ENCODE data around the gene SLC4A3. TPM values are rescaled to one million over a fixed set of nuclear protein-coding genes. Genes with fewer than 3 reads are reported as not detected.

SLC4A3 gene
- total and polyA plus RNA-seq, 2 of the 13 experiments (the other 11 are each of a cell fraction or from before 2014, with no cell fraction given) = 0.18 to 0.95 TPM

DNA sequence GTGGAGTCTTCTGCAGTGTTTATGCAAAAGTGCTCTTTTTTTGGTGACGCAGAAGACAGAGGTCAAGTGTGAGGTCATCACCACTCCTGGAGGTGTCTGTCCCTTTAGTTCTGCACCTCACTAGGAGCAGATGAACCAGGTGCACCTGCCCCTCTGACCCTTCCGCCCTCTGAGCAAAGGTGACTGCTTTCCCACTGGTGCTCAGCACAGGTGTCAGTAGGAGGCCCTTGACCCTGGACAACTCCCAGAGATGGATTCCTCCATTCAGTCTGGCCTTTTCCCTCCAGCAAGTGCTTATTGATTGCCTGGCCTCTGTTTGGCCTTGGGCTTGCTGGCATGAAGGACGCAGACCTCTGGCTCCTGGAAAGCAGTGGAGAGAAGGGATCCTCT is 8.7 kb upstream of the SLC4A3 start (continued):
- TF ChIP-seq, protein P1, sequence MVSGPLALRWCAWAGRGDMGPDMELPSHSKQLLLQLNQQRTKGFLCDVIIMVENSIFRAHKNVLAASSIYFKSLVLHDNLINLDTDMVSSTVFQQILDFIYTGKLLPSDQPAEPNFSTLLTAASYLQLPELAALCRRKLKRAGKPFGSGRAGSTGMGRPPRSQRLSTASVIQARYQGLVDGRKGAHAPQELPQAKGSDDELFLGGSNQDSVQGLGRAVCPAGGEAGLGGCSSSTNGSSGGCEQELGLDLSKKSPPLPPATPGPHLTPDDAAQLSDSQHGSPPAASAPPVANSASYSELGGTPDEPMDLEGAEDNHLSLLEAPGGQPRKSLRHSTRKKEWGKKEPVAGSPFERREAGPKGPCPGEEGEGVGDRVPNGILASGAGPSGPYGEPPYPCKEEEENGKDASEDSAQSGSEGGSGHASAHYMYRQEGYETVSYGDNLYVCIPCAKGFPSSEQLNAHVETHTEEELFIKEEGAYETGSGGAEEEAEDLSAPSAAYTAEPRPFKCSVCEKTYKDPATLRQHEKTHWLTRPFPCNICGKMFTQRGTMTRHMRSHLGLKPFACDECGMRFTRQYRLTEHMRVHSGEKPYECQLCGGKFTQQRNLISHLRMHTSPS (CRISPR knock-in tag; IDR thresholded peaks at IDR 0.05; ENCODE audit: low read depth) = no peak
- TF ChIP-seq RFXAP (CRISPR knock-in tag; IDR thresholded peaks at IDR 0.05; ENCODE audit: borderline replicate concordance) (no peak), SP2 (CRISPR knock-in tag; IDR thresholded peaks at IDR 0.05) (no peak), GTF2F1 (IDR thresholded peaks at IDR 0.05; ENCODE audit: low read length) (no peak), GATAD2A (CRISPR knock-in tag; IDR thresholded peaks at IDR 0.05) (peak; percentile 71), ZMYM4 (CRISPR knock-in tag; IDR thresholded peaks at IDR 0.05) (no peak), MEF2D (CRISPR knock-in tag; IDR thresholded peaks at IDR 0.05) (no peak), ZNF431 (CRISPR knock-in tag; IDR thresholded peaks at IDR 0.05; ENCODE audit: borderline replicate concordance, low read depth) (0 out of 2 replicates have a peak, but pooled peaks have one; percentile 29), KAT7 (CRISPR knock-in tag; IDR thresholded peaks at IDR 0.05; ENCODE audit: borderline replicate concordance) (no peak), ZNF30 (CRISPR knock-in tag; IDR thresholded peaks at IDR 0.05) (no peak), FOXJ3 (CRISPR knock-in tag; IDR thresholded peaks at IDR 0.05; ENCODE audit: borderline replicate concordance) (no peak), ZBTB38 (CRISPR knock-in tag; IDR thresholded peaks at IDR 0.05) (no peak), ZNF143 (CRISPR knock-in tag; IDR thresholded peaks at IDR 0.05) (no peak), NR2F1 (CRISPR knock-in tag; IDR thresholded peaks at IDR 0.05) (peak; percentile 77 to 85), ATM (IDR thresholded peaks at IDR 0.05; ENCODE audit: borderline replicate concordance) (no peak), TCF12 (IDR thresholded peaks at IDR 0.05) (no peak), TCF12 (CRISPR knock-in tag; IDR thresholded peaks at IDR 0.05) (no peak)
- TF ChIP-seq, protein P2, sequence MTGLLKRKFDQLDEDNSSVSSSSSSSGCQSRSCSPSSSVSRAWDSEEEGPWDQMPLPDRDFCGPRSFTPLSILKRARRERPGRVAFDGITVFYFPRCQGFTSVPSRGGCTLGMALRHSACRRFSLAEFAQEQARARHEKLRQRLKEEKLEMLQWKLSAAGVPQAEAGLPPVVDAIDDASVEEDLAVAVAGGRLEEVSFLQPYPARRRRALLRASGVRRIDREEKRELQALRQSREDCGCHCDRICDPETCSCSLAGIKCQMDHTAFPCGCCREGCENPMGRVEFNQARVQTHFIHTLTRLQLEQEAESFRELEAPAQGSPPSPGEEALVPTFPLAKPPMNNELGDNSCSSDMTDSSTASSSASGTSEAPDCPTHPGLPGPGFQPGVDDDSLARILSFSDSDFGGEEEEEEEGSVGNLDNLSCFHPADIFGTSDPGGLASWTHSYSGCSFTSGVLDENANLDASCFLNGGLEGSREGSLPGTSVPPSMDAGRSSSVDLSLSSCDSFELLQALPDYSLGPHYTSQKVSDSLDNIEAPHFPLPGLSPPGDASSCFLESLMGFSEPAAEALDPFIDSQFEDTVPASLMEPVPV (CRISPR knock-in tag; IDR thresholded peaks at IDR 0.05) = no peak
- TF ChIP-seq, protein P3, sequence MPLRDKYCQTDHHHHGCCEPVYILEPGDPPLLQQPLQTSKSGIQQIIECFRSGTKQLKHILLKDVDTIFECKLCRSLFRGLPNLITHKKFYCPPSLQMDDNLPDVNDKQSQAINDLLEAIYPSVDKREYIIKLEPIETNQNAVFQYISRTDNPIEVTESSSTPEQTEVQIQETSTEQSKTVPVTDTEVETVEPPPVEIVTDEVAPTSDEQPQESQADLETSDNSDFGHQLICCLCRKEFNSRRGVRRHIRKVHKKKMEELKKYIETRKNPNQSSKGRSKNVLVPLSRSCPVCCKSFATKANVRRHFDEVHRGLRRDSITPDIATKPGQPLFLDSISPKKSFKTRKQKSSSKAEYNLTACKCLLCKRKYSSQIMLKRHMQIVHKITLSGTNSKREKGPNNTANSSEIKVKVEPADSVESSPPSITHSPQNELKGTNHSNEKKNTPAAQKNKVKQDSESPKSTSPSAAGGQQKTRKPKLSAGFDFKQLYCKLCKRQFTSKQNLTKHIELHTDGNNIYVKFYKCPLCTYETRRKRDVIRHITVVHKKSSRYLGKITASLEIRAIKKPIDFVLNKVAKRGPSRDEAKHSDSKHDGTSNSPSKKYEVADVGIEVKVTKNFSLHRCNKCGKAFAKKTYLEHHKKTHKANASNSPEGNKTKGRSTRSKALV (CRISPR knock-in tag; IDR thresholded peaks at IDR 0.05) = no peak
- TF ChIP-seq, protein P4, sequence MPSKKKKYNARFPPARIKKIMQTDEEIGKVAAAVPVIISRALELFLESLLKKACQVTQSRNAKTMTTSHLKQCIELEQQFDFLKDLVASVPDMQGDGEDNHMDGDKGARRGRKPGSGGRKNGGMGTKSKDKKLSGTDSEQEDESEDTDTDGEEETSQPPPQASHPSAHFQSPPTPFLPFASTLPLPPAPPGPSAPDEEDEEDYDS (CRISPR knock-in tag; IDR thresholded peaks at IDR 0.05) = no peak
- TF ChIP-seq, protein P5, sequence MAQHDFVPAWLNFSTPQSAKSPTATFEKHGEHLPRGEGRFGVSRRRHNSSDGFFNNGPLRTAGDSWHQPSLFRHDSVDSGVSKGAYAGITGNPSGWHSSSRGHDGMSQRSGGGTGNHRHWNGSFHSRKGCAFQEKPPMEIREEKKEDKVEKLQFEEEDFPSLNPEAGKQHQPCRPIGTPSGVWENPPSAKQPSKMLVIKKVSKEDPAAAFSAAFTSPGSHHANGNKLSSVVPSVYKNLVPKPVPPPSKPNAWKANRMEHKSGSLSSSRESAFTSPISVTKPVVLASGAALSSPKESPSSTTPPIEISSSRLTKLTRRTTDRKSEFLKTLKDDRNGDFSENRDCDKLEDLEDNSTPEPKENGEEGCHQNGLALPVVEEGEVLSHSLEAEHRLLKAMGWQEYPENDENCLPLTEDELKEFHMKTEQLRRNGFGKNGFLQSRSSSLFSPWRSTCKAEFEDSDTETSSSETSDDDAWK (CRISPR knock-in tag; IDR thresholded peaks at IDR 0.05) = no peak
- TF ChIP-seq, protein P6, sequence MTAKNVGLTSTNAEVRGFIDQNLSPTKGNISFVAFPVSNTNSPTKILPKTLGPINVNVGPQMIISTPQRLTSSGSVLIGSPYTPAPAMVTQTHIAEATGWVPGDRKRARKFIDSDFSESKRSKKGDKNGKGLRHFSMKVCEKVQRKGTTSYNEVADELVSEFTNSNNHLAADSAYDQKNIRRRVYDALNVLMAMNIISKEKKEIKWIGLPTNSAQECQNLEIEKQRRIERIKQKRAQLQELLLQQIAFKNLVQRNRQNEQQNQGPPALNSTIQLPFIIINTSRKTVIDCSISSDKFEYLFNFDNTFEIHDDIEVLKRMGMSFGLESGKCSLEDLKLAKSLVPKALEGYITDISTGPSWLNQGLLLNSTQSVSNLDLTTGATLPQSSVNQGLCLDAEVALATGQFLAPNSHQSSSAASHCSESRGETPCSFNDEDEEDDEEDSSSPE (CRISPR knock-in tag; IDR thresholded peaks at IDR 0.05) = no peak
